Measurements from ENCODE around the gene UPF1.

GRCh38 chr19:18869023-18869618 lies 37.4 kb downstream of the UPF1 start:
- no peak for TF ChIP-seq CTCF (tag by site-specific recombination; IDR thresholded peaks at IDR 0.05)
- no peak for TF ChIP-seq ZNF121 (tag by site-specific recombination; IDR thresholded peaks at IDR 0.05)
- TF ChIP-seq ZNF274 (IDR thresholded peaks at IDR 0.05; ENCODE audit: low read length) = no peak
- TF ChIP-seq ZNF274 (tag by site-specific recombination; IDR thresholded peaks at IDR 0.05; ENCODE audit: borderline replicate concordance) = no peak
- TF ChIP-seq HOXD13 (CRISPR knock-in tag; IDR thresholded peaks at IDR 0.05; ENCODE audit: borderline replicate concordance) = no peak
- TF ChIP-seq HOXA7 (CRISPR knock-in tag; IDR thresholded peaks at IDR 0.05; ENCODE audit: borderline replicate concordance) = no peak
- TF ChIP-seq ZSCAN5A (tag by site-specific recombination; IDR thresholded peaks at IDR 0.05) = no peak
- no peak for TF ChIP-seq ZNF23 (tag by site-specific recombination; IDR thresholded peaks at IDR 0.05; ENCODE audit: borderline replicate concordance)
- no peak for TF ChIP-seq ZNF423 (tag by site-specific recombination; IDR thresholded peaks at IDR 0.05)
- TF ChIP-seq ZNF629 (tag by site-specific recombination; IDR thresholded peaks at IDR 0.05) = no peak
- no peak for TF ChIP-seq ZNF324 (tag by site-specific recombination; IDR thresholded peaks at IDR 0.05)
- TF ChIP-seq ZNF621 (tag by site-specific recombination; IDR thresholded peaks at IDR 0.05) = no peak

Measured in HEK293 (cell line).